Progenitor cell of endocrine pancreas (in vitro differentiated cells): ENCODE results near the gene ASH1L. TPM values are rescaled to one million over a fixed set of nuclear protein-coding genes. Genes with fewer than 3 reads are reported as not detected.

Experiments used
- DNase-seq: peaks from one replicate; pipeline ENCODE4 v3.0.0; 2021; ENCODE audit warnings: low spot score; ENCODE audit not compliant: unreplicated experiment
- H3K27ac Mint-ChIP-seq: 2 replicates; pipeline ENCODE4 v1.8.0; 2021; ENCODE audit warnings: mild to moderate bottlenecking, moderate library complexity, mixed read lengths
- H3K27me3 Mint-ChIP-seq: 2 replicates; pipeline ENCODE4 v1.8.0; 2021; ENCODE audit warnings: mixed read lengths
- H3K36me3 Mint-ChIP-seq: 2 replicates; pipeline ENCODE4 v1.8.0; 2022; ENCODE audit warnings: mixed read lengths; ENCODE audit not compliant: insufficient read depth
- H3K4me1 Mint-ChIP-seq: 2 replicates; pipeline ENCODE4 v1.8.0; 2021; ENCODE audit warnings: low read depth, mixed read lengths
- H3K4me3 Mint-ChIP-seq: 2 replicates; pipeline ENCODE4 v1.8.0; 2021; ENCODE audit warnings: low read depth, mild to moderate bottlenecking, moderate library complexity, mixed read lengths
- H3K9me3 Mint-ChIP-seq: 2 replicates; pipeline ENCODE4 v1.8.0; 2021; ENCODE audit warnings: low read depth, mixed read lengths
- CTCF ChIP-seq: fragments of 200-600 bp; sonication (generic); IDR thresholded peaks from one replicate; pipeline ENCODE4 v1.5.0; 2021; ENCODE audit warnings: antibody characterized with exemption, mild to moderate bottlenecking; ENCODE audit not compliant: unreplicated experiment
- total RNA-seq: library from RNA; stranded (reverse); gene quantifications from 2 replicates; pipeline ENCODE4 v1.2.1, GENCODE V29; 2021

The ASH1L gene
- total RNA-seq, 1 donor from 2014 or later: 51.3 TPM

GRCh38 chr1:155466996-155467395 lies 95.6 kb downstream of the ASH1L start:
- Mint-ChIP-seq H3K4me1 (no peaks in the 10 kb centered on the region), H3K4me3 (no peak overlapping the region), H3K27me3 (no peaks in the 10 kb centered on the region), H3K9me3 (peaks cover 4% of the 10 kb centered on the region), H3K36me3 (peaks cover 14% of the 10 kb centered on the region), H3K27ac (no peak overlapping the region)
- no peak for DNase-seq
- TF ChIP-seq CTCF: no peak

GRCh38 chr1:155466617-155466972 lies 96.0 kb downstream of the ASH1L start:
- TF ChIP-seq CTCF: no peak
- DNase-seq: no peak
- Mint-ChIP-seq H3K36me3 (peaks cover 12% of the 10 kb centered on the region), H3K9me3 (peaks cover 2% of the 10 kb centered on the region), H3K4me3 (no peak overlapping the region), H3K27me3 (no peaks in the 10 kb centered on the region), H3K4me1 (no peaks in the 10 kb centered on the region), H3K27ac (no peak overlapping the region)

- Mint-ChIP-seq H3K36me3 (peaks cover 7% of the 10 kb centered on the region), H3K4me1 (no peaks in the 10 kb centered on the region), H3K27ac (no peak overlapping the region), H3K27me3 (no peaks in the 10 kb centered on the region), H3K9me3 (no peaks in the 10 kb centered on the region), H3K4me3 (no peak overlapping the region)
- no peak for TF ChIP-seq CTCF
- no peak for DNase-seq
These were observed 98.5 kb downstream of the ASH1L start for GRCh38 chr1:155463865-155464650.

GRCh38 chr1:155458111-155458510 lies 104.5 kb downstream of the ASH1L start:
- Mint-ChIP-seq H3K4me1 (no peaks in the 10 kb centered on the region), H3K9me3 (no peaks in the 10 kb centered on the region), H3K4me3 (no peak overlapping the region), H3K27ac (no peak overlapping the region), H3K27me3 (no peaks in the 10 kb centered on the region), H3K36me3 (peaks cover 18% of the 10 kb centered on the region)
- TF ChIP-seq CTCF: no peak
- DNase-seq: no peak

GRCh38 chr1:155457266-155457665 lies 105.3 kb downstream of the ASH1L start:
- Mint-ChIP-seq H3K9me3 (no peaks in the 10 kb centered on the region), H3K4me3 (no peak overlapping the region), H3K36me3 (peaks cover 18% of the 10 kb centered on the region), H3K27me3 (no peaks in the 10 kb centered on the region), H3K4me1 (no peaks in the 10 kb centered on the region), H3K27ac (no peak overlapping the region)
- no peak for DNase-seq
- TF ChIP-seq CTCF: no peak
